ENCODE results near the gene KCNJ16.

GRCh38 chr17:70119983-70120382 is 45.0 kb downstream of the KCNJ16 start:
- TF ChIP-seq POLR2A (IDR thresholded peaks at IDR 0.05) (no peak), POLR2AphosphoS5 (IDR thresholded peaks at IDR 0.05) (no peak), EP300 (IDR thresholded peaks at IDR 0.05) (no peak)
- TF ChIP-seq, protein P1, sequence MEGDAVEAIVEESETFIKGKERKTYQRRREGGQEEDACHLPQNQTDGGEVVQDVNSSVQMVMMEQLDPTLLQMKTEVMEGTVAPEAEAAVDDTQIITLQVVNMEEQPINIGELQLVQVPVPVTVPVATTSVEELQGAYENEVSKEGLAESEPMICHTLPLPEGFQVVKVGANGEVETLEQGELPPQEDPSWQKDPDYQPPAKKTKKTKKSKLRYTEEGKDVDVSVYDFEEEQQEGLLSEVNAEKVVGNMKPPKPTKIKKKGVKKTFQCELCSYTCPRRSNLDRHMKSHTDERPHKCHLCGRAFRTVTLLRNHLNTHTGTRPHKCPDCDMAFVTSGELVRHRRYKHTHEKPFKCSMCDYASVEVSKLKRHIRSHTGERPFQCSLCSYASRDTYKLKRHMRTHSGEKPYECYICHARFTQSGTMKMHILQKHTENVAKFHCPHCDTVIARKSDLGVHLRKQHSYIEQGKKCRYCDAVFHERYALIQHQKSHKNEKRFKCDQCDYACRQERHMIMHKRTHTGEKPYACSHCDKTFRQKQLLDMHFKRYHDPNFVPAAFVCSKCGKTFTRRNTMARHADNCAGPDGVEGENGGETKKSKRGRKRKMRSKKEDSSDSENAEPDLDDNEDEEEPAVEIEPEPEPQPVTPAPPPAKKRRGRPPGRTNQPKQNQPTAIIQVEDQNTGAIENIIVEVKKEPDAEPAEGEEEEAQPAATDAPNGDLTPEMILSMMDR (IDR thresholded peaks at IDR 0.05): no peak
